Pulmonary artery endothelial cell (primary cell): ENCODE measurements around the gene NEMP1. TPM values are rescaled to one million over a fixed set of nuclear protein-coding genes. Genes with fewer than 3 reads are reported as not detected.

ENCODE experiments used
- total RNA-seq: library from RNA; depleted of rRNA; stranded (reverse); fragments of >200 nt; gene quantifications from 2 replicates; pipeline ENCODE4 v1.2.3, GENCODE V29; 2014

Gene NEMP1
- total RNA-seq, 1 donor from 2014 or later, result 6.0 TPM

Other genes starting within 250 kb of the NEMP1 start
- gene SDR9C7, start 144.4 kb downstream of the NEMP1 start, total RNA-seq, result not detected in 2 replicates
- gene RDH16, start 121.2 kb downstream of the NEMP1 start, total RNA-seq, result under 0.01 and 0.11 TPM in 2 replicates
- gene ZBTB39, start 72.2 kb downstream of the NEMP1 start, total RNA-seq, result 6.0 and 7.4 TPM in 2 replicates
- not detected in 2 replicates for gene TAC3, start 62.3 kb downstream of the NEMP1 start, total RNA-seq
- gene MYO1A, start 28.7 kb downstream of the NEMP1 start, total RNA-seq, result under 0.01 TPM in 1 of 2 replicates, not detected in the other
- gene NAB2, start 10.3 kb upstream of the NEMP1 start, total RNA-seq, result 13.6 and 15.4 TPM in 2 replicates
- gene STAT6, start 32.6 kb upstream of the NEMP1 start, total RNA-seq, result 62.4 and 70.4 TPM in 2 replicates
- gene LRP1, start 49.7 kb upstream of the NEMP1 start, total RNA-seq, result 4.6 and 5.9 TPM in 2 replicates
- not detected in 2 replicates for gene LRP1-AS, start 68.8 kb upstream of the NEMP1 start, total RNA-seq
- gene NXPH4, start 138.0 kb upstream of the NEMP1 start, total RNA-seq, result 0.13 and 0.28 TPM in 2 replicates
- 247 and 270 TPM in 2 replicates for gene SHMT2, start 150.9 kb upstream of the NEMP1 start, total RNA-seq
- gene STAC3, start 172.4 kb upstream of the NEMP1 start, total RNA-seq, result 0.07 and 0.13 TPM in 2 replicates